Measurements from ENCODE around the gene QRFPR.
"Not testable (repeated sequence)": the region's sequence is repeated elsewhere in the genome, so short reads cannot be mapped to it uniquely, and the experiment has no call there.

QRFPR gene

DNA sequence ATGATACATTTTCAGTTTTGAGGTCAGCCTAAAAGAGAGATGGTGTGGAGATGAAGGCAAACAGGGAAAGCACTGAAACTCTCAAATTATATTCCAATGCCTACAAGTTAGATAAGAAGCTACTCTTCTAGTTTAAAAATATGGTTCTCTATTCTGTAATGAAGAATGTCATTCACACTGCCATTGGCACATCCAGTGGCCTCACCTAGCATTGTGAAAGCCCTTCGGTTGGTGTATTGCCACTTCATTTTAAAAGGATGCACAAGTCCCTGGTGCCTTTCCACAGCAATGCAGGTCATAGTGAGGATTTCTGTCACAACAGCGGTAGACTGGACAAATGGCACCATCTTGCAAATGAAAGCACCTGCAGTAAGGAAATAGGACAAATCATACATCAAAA, 40.6 kb downstream of the QRFPR start:
- DNase-seq (ENCODE audit: extremely low read depth in 1 of 2, low read depth in 1 of 2), result no peak

GRCh38 chr4:121339824-121340223, 41.0 kb downstream of the QRFPR start:
- DNase-seq (ENCODE audit: extremely low read depth in 1 of 2, low read depth in 1 of 2), result no peak

GRCh38 chr4:121339307-121339706, 41.5 kb downstream of the QRFPR start:
- DNase-seq (ENCODE audit: extremely low read depth in 1 of 2, low read depth in 1 of 2), result no peak

DNA sequence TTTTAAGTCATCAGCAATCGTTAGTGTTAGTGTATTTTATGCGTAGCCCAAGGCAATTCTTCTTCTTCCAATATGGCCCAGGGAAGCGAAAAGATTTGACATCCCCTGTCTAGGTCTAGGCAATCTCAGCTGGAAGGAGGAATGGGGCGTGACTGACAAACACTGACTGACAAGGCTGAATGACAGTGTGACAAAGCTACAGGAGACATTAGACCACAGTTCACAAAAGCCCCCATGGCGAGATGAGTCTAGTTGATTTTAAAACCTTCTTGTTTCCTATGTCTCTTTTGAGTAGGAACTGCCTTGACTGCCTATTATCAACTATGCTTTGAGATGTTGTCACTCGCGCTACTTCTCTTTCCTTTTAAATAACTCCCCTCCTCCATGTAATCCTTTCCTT, 42.3 kb downstream of the QRFPR start:
- no peak for DNase-seq (ENCODE audit: extremely low read depth in 1 of 2, low read depth in 1 of 2)

- no peak for DNase-seq (ENCODE audit: extremely low read depth in 1 of 2, low read depth in 1 of 2)
Measured at GRCh38 chr4:121336706-121337105, 44.1 kb downstream of the QRFPR start.

DNA sequence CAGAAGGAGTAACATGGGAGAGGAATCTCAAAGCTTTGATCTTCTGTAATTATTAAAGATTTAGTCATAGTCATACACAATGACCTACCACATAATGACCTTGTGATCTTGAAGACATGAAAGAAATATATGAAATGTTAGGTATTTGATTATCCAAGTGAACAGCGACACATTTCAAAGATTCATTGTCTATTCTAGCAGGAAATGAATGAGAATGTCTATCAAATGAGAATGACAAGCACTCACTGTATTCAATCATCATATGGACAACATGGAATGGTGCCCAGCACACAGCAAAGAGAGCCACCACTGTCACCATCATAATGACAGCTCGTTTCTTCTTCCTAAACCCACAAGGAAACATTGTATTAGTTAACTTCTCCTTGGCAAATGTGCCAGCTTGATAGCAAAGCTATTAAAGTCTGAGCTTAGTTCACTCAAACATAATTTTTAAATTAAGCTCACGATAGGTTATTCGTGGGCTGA, 50.6 kb downstream of the QRFPR start:
- DNase-seq (ENCODE audit: extremely low read depth in 1 of 2, low read depth in 1 of 2), result no peak

GRCh38 chr4:121326597-121326996, 54.2 kb downstream of the QRFPR start:
- no peak for DNase-seq (ENCODE audit: extremely low read depth in 1 of 2, low read depth in 1 of 2)

DNA sequence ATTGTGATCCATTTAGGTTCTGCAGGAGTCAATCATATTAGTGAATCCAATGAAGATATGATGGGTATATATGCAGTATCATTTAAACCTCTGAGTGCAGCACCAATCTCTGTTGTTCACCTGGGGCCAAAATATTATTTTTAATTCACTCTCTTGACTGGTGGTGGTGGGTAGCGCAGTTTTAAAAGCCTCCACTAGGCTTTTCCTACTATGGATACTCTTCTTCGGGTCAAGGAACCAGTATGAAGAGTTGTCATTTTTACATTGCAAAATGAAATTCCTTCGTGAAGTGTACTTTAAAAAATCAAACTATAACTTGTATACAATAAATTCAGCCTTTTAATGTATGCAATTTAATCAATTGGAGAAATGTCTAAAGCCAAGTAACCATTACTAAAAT, 56.5 kb downstream of the QRFPR start:
- no peak for DNase-seq (ENCODE audit: extremely low read depth in 1 of 2, low read depth in 1 of 2)

DNA sequence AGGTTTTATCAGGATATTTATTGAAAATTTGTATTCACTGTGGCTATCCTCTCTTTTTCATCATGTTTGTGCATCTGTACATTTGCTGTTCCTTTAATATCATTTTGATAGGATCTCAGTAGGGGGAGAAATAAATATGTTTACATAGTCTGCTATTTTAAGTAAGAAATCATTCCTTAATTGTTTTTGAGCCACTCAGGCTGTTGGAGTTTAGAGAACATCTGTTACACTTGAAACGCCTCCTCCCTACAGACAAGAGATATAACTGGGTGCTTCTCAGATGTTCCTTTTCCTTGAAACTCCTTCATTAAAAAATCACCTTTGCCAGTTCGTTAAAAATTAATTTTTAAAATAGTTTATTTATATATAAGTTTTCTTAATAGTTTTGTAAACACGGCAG, 59.4 kb downstream of the QRFPR start:
- no peak for DNase-seq (ENCODE audit: extremely low read depth in 1 of 2, low read depth in 1 of 2)

- DNase-seq (ENCODE audit: extremely low read depth in 1 of 2, low read depth in 1 of 2), result no peak
Measured at GRCh38 chr4:121316091-121316490, 64.7 kb downstream of the QRFPR start.

DNA sequence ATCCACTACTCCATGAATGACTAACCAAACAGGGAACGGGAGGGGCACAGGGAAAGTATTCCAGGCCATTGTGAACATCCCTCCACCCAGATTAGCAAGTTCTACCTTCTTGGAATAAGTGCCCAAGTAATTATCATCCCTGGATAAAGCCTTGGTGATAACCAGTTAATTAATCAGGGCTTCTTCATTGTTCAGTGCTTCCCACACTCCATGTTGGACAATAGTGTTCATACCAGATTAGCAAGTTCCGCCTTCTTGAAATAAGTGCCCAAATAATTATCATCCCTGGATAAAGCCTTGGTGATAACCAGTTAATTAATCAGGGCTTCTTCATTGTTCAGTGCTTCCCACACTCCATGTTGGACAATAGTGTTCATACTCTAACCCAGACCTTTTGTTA, 67.4 kb downstream of the QRFPR start:
- not testable (repeated sequence) for DNase-seq (ENCODE audit: extremely low read depth in 1 of 2, low read depth in 1 of 2)

DNA sequence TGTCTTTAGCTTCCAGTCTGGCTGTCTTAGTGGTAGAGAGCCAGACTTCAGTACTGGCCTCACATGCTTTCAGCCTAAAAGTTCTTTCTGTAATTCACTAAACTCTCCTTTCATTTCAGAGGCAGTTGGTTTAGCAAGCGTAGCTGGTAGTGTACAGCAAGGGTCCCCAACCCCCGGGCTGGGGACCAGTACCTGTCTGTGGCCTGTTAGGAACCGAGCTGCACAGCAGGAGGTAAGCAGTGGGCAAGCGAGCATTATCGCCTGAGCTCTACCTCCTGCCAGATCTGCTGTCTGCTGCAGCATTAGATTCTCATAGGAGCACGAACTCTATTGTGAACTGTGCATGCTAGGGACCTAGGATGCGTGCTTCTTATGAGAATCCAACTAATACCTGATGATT, 72.0 kb downstream of the QRFPR start:
- DNase-seq (ENCODE audit: extremely low read depth in 1 of 2, low read depth in 1 of 2), result no peak

DNA sequence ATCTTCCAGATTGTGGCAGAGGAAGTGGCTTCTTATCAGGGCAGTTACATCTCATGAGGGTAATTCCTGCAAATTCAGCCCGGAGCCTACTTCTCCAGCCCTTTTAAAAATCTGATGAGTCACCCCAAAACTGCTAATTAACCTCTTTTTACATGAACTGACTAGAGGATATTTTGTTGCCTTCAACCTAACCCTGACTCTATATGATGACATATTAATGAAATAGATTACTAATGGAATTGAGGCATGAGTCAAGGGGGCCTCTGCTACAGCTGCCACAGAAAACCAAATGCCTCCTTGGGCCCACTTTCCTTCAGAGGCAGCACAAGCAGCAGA, 72.5 kb downstream of the QRFPR start:
- DNase-seq (ENCODE audit: extremely low read depth in 1 of 2, low read depth in 1 of 2), result no peak

GRCh38 chr4:121307445-121308327, 73.1 kb downstream of the QRFPR start:
- DNase-seq (ENCODE audit: extremely low read depth in 1 of 2, low read depth in 1 of 2), result no peak

DNA sequence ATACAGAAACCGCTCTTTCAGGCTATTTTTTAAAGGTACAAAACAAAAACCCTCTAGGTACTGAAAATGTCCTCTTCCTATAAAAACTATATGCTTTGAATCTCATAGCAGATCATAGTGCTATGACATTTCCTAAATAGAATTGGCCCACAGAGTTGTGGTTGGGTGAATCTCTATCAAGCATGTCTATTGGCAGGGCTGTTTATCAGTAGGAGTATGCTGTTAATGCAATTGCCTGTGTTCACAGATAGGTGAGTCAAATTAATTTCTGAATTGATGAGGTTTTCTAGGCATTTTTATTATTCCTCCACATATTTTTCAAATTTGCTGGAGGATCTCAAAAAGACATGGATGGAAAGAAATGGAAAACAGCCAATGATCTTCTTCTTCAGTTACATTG, 73.9 kb downstream of the QRFPR start:
- no peak for DNase-seq (ENCODE audit: extremely low read depth in 1 of 2, low read depth in 1 of 2)

DNA sequence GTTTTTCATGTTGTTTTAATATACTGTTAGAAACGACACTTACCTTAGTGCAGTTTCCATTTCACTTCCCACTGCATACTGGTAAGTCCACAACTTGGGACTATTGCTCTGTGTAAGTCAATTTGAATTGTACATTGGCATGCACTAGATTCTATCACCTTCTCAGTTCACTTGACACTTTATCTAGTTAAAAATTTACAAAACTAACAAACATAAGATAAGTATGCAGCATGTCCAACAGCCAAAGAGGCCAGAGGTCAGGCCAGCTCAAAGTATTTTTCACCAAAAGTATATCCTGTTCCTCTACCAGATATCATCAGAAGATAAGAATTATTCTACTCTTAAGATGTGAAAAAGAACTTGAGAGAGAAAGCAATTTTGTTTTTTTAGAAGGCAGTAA, 75.9 kb downstream of the QRFPR start:
- no peak for DNase-seq (ENCODE audit: extremely low read depth in 1 of 2, low read depth in 1 of 2)

- no peak for DNase-seq (ENCODE audit: extremely low read depth in 1 of 2, low read depth in 1 of 2)
Measured at GRCh38 chr4:121299367-121299766, 81.5 kb downstream of the QRFPR start.

- no peak for DNase-seq (ENCODE audit: extremely low read depth in 1 of 2, low read depth in 1 of 2)
Measured at GRCh38 chr4:121283319-121283718, 97.5 kb downstream of the QRFPR start.

DNA sequence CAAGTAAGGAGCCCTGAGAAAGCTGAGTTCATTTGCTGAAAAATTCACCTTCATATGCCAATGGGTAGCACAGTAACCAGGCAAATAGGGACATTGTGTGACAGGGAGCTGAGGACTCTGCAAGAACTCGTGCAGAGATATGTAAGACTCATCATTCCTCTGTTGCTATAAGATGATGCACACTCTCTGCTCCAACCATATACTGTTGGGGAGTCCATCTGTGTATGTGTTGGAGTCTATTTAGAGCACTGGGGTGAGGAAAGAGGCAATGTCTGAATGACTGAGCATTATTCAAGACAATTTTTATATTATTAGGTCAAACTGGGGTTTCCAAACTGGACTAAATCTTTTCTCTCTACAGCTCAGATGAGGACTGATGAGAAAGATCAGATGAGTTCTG, 100.4 kb downstream of the QRFPR start:
- DNase-seq (ENCODE audit: extremely low read depth in 1 of 2, low read depth in 1 of 2), result no peak

DNA sequence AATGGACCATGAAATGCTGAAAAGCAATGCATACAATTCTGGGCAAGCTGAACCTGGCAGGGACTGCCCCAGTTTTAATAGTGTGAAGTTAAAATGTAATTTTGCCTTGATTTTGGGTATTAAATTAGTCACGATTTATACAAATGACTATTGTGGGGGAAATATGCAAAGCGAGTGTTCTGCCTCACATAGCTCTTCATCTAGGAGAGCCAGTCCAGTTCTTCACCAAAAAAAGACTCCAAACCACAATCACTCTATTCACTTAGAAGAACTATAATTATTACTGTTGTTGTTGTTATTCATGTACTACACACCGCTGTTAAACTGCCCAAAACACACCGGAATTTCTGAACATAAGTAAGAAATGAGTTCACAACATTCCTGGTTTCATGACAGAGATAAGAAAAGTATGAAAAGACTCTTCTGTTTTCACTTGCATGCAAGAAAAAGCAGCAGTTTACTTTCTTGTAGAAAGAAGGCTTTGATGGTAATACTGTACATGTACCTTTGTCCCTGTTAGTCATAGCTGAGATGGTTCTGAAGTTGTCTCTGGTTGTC, 101.9 kb downstream of the QRFPR start:
- DNase-seq (ENCODE audit: extremely low read depth in 1 of 2, low read depth in 1 of 2), result no peak

All from activated CD8-positive, alpha-beta memory T cell treated with anti-CD3 and anti-CD28 coated beads for 1 hour (primary cell).